SK-N-SH (cell line): ENCODE data around the gene KCNK18. TPM values are rescaled to one million over a fixed set of nuclear protein-coding genes. Genes with fewer than 3 reads are reported as not detected.

Experiments
- CTCF ChIA-PET: fragments of 300-600, 350-600 bp; formaldehyde crosslinking; extraction: SDS; loops from one replicate; lab custom pipeline; 2021; lab: Yijun Ruan, JAX
- POLR2A ChIA-PET: fragments of 350-600 bp; sonication (Branson Sonifier 250); formaldehyde crosslinking; extraction: SDS; loops from one replicate; lab custom pipeline; 2020; ENCODE audit warnings: antibody characterized with exemption, inconsistent platforms; lab: Yijun Ruan, JAX
- DNase-seq: peaks from one replicate; pipeline ENCODE4 v3.0.0; 2012
- H2AFZ ChIP-seq: fragments of 200-600 bp; sonication (generic); 2 replicates; pipeline ENCODE4 v1.8.1; 2016; ENCODE audit warnings: antibody characterized with exemption, mild to moderate bottlenecking, low read depth
- H3F3A ChIP-seq: fragments of 200-600 bp; sonication (generic); replicated peaks from 2 replicates; pipeline ENCODE3; 2016; ENCODE audit warnings: antibody characterized with exemption, mild to moderate bottlenecking; ENCODE audit not compliant: insufficient read depth
- H3K27ac ChIP-seq, 2 experiments: fragments of 200-500 bp in 1 of 2; fragments of 200-600 bp in 1 of 2; sonication (Bioruptor generic) in 1 of 2; sonication (generic), shearing (Covaris generic) in 1 of 2; 2 replicates each; pipeline versions ENCODE4 v1.5.1 to v1.6.1; 2014 to 2016; ENCODE audit warnings: low read depth in 2 of 2, inconsistent platforms in 1 of 2, low read length in 1 of 2, mild to moderate bottlenecking in 1 of 2, mixed read lengths in 1 of 2
- H3K27me3 ChIP-seq: fragments of 200-600 bp; sonication (generic), shearing (Covaris generic); 2 replicates; pipeline ENCODE4 v1.6.1; 2016; ENCODE audit warnings: mixed run types; ENCODE audit not compliant: insufficient read depth
- H3K36me3 ChIP-seq, 2 experiments: fragments of 200-500 bp in 1 of 2; fragments of 200-600 bp in 1 of 2; sonication (Bioruptor generic) in 1 of 2; sonication (generic) in 1 of 2; replicated peaks in 1 of 2; 2 replicates each; pipeline versions ENCODE3 to v1.5.1; 2014 to 2016; ENCODE audit warnings: low read length in 1 of 2, mild to moderate bottlenecking in 1 of 2; ENCODE audit not compliant: insufficient read depth in 2 of 2, control insufficient read depth in 1 of 2
- H3K4me1 ChIP-seq, 2 experiments: fragments of 200-500 bp in 1 of 2; fragments of 200-600 bp in 1 of 2; sonication (Bioruptor generic) in 1 of 2; sonication (generic), shearing (Covaris generic) in 1 of 2; 2 replicates each; pipeline versions ENCODE4 v1.5.1 to v1.6.1; 2014 to 2016; ENCODE audit warnings: low read depth in 1 of 2, low read length in 1 of 2, mixed run types in 1 of 2; ENCODE audit not compliant: insufficient read depth in 2 of 2, control insufficient read depth in 1 of 2
- H3K4me2 ChIP-seq: fragments of 200-600 bp; sonication (generic), shearing (Covaris generic); 2 replicates; pipeline ENCODE4 v1.6.1; 2017; ENCODE audit warnings: mixed run types
- H3K4me3 ChIP-seq, 2 experiments: fragments of 200-500 bp in 1 of 2; fragments of 200-600 bp in 1 of 2; sonication (Bioruptor generic) in 1 of 2; sonication (generic), shearing (Covaris generic) in 1 of 2; 2 replicates each; pipeline versions ENCODE4 v1.5.1 to v1.8.1; 2014 to 2016; ENCODE audit warnings: low read depth in 2 of 2, inconsistent platforms in 1 of 2, low read length in 1 of 2, mild to moderate bottlenecking in 1 of 2, mixed read lengths in 1 of 2, moderate library complexity in 1 of 2
- H3K79me2 ChIP-seq: fragments of 200-600 bp; sonication (generic); 2 replicates; pipeline ENCODE4 v1.8.1; 2017; ENCODE audit warnings: mild to moderate bottlenecking; ENCODE audit not compliant: insufficient read depth
- H3K9ac ChIP-seq: fragments of 200-600 bp; sonication (generic); 2 replicates; pipeline ENCODE4 v1.6.1; 2017; ENCODE audit warnings: mixed run types
- H3K9me2 ChIP-seq: fragments of 200-600 bp; sonication (generic); 2 replicates; pipeline ENCODE4 v1.6.1; 2017; ENCODE audit warnings: mixed run types
- H3K9me3 ChIP-seq: fragments of 200-600 bp; sonication (generic); 2 replicates; pipeline ENCODE4 v1.6.1; 2017; ENCODE audit warnings: mixed run types, mild to moderate bottlenecking, moderate library complexity
- H4K20me1 ChIP-seq: fragments of 200-600 bp; sonication (generic); 2 replicates; pipeline ENCODE4 v1.6.1; 2017; ENCODE audit warnings: mild to moderate bottlenecking, mixed run types; ENCODE audit not compliant: insufficient read depth
- ELF1 ChIP-seq: IDR thresholded peaks from 2 replicates; pipeline ENCODE4 v1.4.0; 2012
- FOSL2 ChIP-seq: IDR thresholded peaks from 2 replicates; pipeline ENCODE4 v1.4.0; 2012; ENCODE audit warnings: low read depth, mild to moderate bottlenecking, moderate library complexity, borderline replicate concordance
- FOXM1 ChIP-seq: IDR thresholded peaks from 2 replicates; pipeline ENCODE4 v1.4.0; 2012; ENCODE audit warnings: low read depth, mild to moderate bottlenecking
- MXI1 ChIP-seq: IDR thresholded peaks from 2 replicates; pipeline ENCODE4 v1.6.1; 2012; ENCODE audit warnings: mild to moderate bottlenecking, low read depth, low read length, improper control_type of control experiment
- NFIC ChIP-seq: IDR thresholded peaks from 2 replicates; pipeline ENCODE4 v1.4.0; 2012; ENCODE audit warnings: borderline replicate concordance
- NRF1 ChIP-seq: IDR thresholded peaks from 2 replicates; pipeline ENCODE4 v1.6.1; 2012; ENCODE audit warnings: low read depth, mild to moderate bottlenecking, low read length
- POLR2AphosphoS5 ChIP-seq: IDR thresholded peaks from 2 replicates; pipeline ENCODE4 v1.6.1; 2012; ENCODE audit warnings: low read depth, low read length
- RAD21 ChIP-seq: IDR thresholded peaks from 2 replicates; pipeline ENCODE4 v1.6.1; 2012; ENCODE audit warnings: mild to moderate bottlenecking, low read length
- RCOR1 ChIP-seq: fragments of 150-350 bp; IDR thresholded peaks from 2 replicates; pipeline ENCODE4 v1.6.1; 2017; ENCODE audit warnings: antibody characterized with exemption, low read length
- SMC3 ChIP-seq: IDR thresholded peaks from 2 replicates; pipeline ENCODE4 v1.6.1; 2012; ENCODE audit warnings: low read depth, low read length, improper control_type of control experiment
- TAF1 ChIP-seq: IDR thresholded peaks from 2 replicates; pipeline ENCODE4 v1.6.1; 2012; ENCODE audit warnings: low read depth, mild to moderate bottlenecking, low read length, moderate library complexity, borderline replicate concordance
- YY1 ChIP-seq: IDR thresholded peaks from 2 replicates; pipeline ENCODE4 v1.4.0; 2012; ENCODE audit warnings: low read depth, mild to moderate bottlenecking
- WGBS: methylation state at CpG from one replicate; pipeline ENCODE4 v1.1.6; 2017; ENCODE audit warnings: low lambda C conversion rate; 5-methylcytosine and 5-hydroxymethylcytosine counted together
- polyA plus RNA-seq, 3 experiments: library from polyadenylated mRNA; depleted of rRNA; stranded (reverse); fragments of >200 nt; gene quantifications; 2 replicates each; pipeline ENCODE4 v1.2.3, GENCODE V29; 2012
- TF ChIP-seq, protein P1 (sequence below): IDR thresholded peaks from 2 replicates; pipeline ENCODE4 v1.4.0; 2012; ENCODE audit warnings: low read depth, borderline replicate concordance
- TF ChIP-seq, protein P2 (sequence below): fragments of 150-350 bp; IDR thresholded peaks from 2 replicates; pipeline ENCODE4 v1.6.1; 2017; ENCODE audit warnings: antibody characterized with exemption, low read length, low read depth, borderline replicate concordance
- TF ChIP-seq, protein P3 (sequence below): fragments of 200-600 bp; sonication (generic); IDR thresholded peaks from 2 replicates; pipeline ENCODE4 v1.6.1; 2017; ENCODE audit warnings: antibody characterized with exemption, mild to moderate bottlenecking, moderate library complexity

KCNK18 gene
- polyA plus RNA-seq, 1 of the 3 experiments (the other 2 are of a cell fraction), result not detected

DNA sequence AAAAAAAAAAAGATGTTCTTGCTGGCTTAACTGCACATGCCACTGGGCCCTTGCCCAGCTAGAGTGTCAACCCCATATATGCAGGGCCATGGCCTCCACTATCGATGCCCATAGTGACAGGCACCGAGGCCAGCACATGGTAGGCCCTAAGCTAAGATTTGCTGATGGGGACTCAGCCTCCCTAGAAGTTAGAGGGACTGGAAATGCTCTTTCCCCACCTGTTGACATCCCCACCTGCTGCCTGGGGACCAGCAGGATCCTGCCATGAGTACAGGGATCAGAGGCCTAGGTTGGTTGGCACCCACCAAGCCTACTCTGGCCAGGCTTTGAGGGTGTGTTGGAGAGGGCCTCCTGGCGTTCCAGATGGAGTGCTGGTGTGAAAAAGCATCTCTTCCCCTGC, 27.6 kb downstream of the KCNK18 start:
- CTCF ChIA-PET, result interaction anchor here (3.9 to 14.2 kb wide), 2 partner anchors 8 to 89 kb away, joined by 41 to 534 read pairs; no protein-coding TSS in a partner anchor
- H3K4me1 ChIP-seq, result peaks cover 0 to 7% of the 10 kb centered on the region in 2 experiments; a peak in 1 of 4 replicates
- H3F3A ChIP-seq, result no peaks in the 10 kb centered on the region
- H2AFZ ChIP-seq, result no peak overlapping the region
- H4K20me1 ChIP-seq, result no peaks in the 10 kb centered on the region
- no peak overlapping the region for H3K9ac ChIP-seq
- no peaks in the 10 kb centered on the region; the same call in 1 of the 2 replicates for H3K27me3 ChIP-seq
- H3K27ac ChIP-seq, result no peak overlapping the region
- H3K9me2 ChIP-seq, result no peaks in the 10 kb centered on the region
- TF ChIP-seq NRF1 (no peak), TAF1 (no peak), POLR2AphosphoS5 (no peak), ELF1 (no peak), NFIC (no peak), YY1 (no peak), FOSL2 (no peak), MXI1 (no peak), RCOR1 (no peak)
- TF ChIP-seq, protein P1, sequence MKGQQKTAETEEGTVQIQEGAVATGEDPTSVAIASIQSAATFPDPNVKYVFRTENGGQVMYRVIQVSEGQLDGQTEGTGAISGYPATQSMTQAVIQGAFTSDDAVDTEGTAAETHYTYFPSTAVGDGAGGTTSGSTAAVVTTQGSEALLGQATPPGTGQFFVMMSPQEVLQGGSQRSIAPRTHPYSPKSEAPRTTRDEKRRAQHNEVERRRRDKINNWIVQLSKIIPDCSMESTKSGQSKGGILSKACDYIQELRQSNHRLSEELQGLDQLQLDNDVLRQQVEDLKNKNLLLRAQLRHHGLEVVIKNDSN, result no peak
- TF ChIP-seq, protein P2, sequence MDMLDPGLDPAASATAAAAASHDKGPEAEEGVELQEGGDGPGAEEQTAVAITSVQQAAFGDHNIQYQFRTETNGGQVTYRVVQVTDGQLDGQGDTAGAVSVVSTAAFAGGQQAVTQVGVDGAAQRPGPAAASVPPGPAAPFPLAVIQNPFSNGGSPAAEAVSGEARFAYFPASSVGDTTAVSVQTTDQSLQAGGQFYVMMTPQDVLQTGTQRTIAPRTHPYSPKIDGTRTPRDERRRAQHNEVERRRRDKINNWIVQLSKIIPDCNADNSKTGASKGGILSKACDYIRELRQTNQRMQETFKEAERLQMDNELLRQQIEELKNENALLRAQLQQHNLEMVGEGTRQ, result no peak
- H3K9me3 ChIP-seq, result no peaks in the 10 kb centered on the region
- no peak overlapping the region for H3K4me3 ChIP-seq
- POLR2A ChIA-PET, result no interaction called here
- no peak overlapping the region for H3K4me2 ChIP-seq
- no peak for DNase-seq
- WGBS, result 32% methylated on average over 3 of the region's 3 CpGs
- H3K36me3 ChIP-seq, result no peaks in the 10 kb centered on the region
- no peaks in the 10 kb centered on the region for H3K79me2 ChIP-seq

DNA sequence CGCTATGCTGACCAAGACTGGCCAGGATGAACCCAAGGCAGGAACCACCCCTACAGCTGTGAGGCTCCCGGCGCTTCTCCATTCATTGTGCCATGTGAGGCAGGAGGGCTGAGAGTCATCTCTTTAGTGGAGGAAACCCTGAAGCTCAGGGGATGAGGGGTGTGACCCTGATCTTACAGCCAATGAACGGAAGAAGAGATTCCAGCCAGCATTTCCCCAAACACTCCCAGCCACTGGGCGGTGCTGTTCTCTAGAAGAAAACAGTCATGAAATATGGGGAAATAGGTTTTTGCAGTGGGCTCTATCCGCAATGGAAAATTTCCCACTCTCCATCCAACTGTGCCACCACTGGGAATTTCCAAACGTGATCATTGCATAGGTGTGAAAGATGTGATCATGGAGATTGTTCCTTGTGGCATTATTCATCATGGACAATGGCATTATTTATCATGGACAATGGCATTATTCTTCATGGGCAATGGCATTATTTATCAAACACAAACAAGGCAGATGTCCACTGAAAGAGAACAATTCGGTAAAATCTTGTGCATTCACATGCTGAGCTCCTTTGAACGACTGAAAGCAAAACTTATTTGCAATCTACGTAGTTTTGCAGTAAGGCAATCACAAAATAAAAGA, 29.6 kb downstream of the KCNK18 start:
- POLR2A ChIA-PET, result no interaction called here
- H3K9ac ChIP-seq, result no peak overlapping the region
- no peaks in the 10 kb centered on the region for H3F3A ChIP-seq
- no peaks in the 10 kb centered on the region for H3K36me3 ChIP-seq
- H3K27ac ChIP-seq, result no peak overlapping the region
- no peaks in the 10 kb centered on the region; a peak in 1 of 4 replicates for H3K4me1 ChIP-seq
- no peak overlapping the region for H2AFZ ChIP-seq
- no peak overlapping the region for H3K4me2 ChIP-seq
- no peaks in the 10 kb centered on the region for H3K9me3 ChIP-seq
- CTCF ChIA-PET, result interaction anchor here (1.0 to 14.2 kb wide), 8 partner anchors 10 to 100 kb away, joined by 3 to 534 read pairs (median 6); partner anchors contain the start of gene SLC18A2
- TF ChIP-seq, protein P3, sequence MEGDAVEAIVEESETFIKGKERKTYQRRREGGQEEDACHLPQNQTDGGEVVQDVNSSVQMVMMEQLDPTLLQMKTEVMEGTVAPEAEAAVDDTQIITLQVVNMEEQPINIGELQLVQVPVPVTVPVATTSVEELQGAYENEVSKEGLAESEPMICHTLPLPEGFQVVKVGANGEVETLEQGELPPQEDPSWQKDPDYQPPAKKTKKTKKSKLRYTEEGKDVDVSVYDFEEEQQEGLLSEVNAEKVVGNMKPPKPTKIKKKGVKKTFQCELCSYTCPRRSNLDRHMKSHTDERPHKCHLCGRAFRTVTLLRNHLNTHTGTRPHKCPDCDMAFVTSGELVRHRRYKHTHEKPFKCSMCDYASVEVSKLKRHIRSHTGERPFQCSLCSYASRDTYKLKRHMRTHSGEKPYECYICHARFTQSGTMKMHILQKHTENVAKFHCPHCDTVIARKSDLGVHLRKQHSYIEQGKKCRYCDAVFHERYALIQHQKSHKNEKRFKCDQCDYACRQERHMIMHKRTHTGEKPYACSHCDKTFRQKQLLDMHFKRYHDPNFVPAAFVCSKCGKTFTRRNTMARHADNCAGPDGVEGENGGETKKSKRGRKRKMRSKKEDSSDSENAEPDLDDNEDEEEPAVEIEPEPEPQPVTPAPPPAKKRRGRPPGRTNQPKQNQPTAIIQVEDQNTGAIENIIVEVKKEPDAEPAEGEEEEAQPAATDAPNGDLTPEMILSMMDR, result peak; percentile 42
- peak; percentile 73 for TF ChIP-seq RAD21
- TF ChIP-seq FOXM1, result no peak
- TF ChIP-seq SMC3, result peak; percentile 47; the same call in 1 of the 2 replicates
- no peaks in the 10 kb centered on the region for H3K79me2 ChIP-seq
- H3K4me3 ChIP-seq, result peak overlapping the region in 1 of 2 experiments; percentile 25; a peak in 1 of 4 replicates
- no peaks in the 10 kb centered on the region for H3K9me2 ChIP-seq
- DNase-seq, result peak; percentile 61
- peaks cover 5% of the 10 kb centered on the region; the same call in 1 of the 2 replicates for H3K27me3 ChIP-seq
- no peaks in the 10 kb centered on the region for H4K20me1 ChIP-seq
- 22% methylated on average over 7 of the region's 10 CpGs for WGBS
